ENCODE data around the gene ABHD14A. TPM values are rescaled to one million over a fixed set of nuclear protein-coding genes. Genes with fewer than 3 reads are reported as not detected.

The ABHD14A gene
- total RNA-seq, 1 donor from 2014 or later: 5.4 TPM

- no peak for DNase-seq
Measured at GRCh38 chr3:51941463-51941797, 33.4 kb upstream of the ABHD14A start.

GRCh38 chr3:51941798-51942602 lies 32.9 kb upstream of the ABHD14A start, which contains the start of the genes PARP3 and RRP9:
Gene PARP3, plus strand, starts transcription at chr3:51942363. Its CDS starts 993 bp downstream, at chr3:51943356.
Gene RRP9, minus strand, starts transcription at chr3:51941904. Its CDS starts 37 bp downstream, at chr3:51941867.
- peak; percentile 100 for DNase-seq

- DNase-seq: peak; percentile 53
Measured at GRCh38 chr3:51942603-51943450, 32.0 kb upstream of the ABHD14A start.

- no peak for DNase-seq
Measured at GRCh38 chr3:51943451-51944391, 31.1 kb upstream of the ABHD14A start.

GRCh38 chr3:51944451-51945021 lies 30.3 kb upstream of the ABHD14A start:
- DNase-seq: no peak

GRCh38 chr3:51945031-51945840 lies 29.6 kb upstream of the ABHD14A start:
- no peak for DNase-seq

GRCh38 chr3:51945926-51946705 lies 28.7 kb upstream of the ABHD14A start:
- DNase-seq: no peak

- DNase-seq: no peak
Measured at GRCh38 chr3:51946796-51947195, 28.1 kb upstream of the ABHD14A start.

- DNase-seq: no peak
Measured at GRCh38 chr3:51947215-51947900, 27.5 kb upstream of the ABHD14A start.

- DNase-seq: no peak
Measured at GRCh38 chr3:51948016-51948580, 26.8 kb upstream of the ABHD14A start.

GRCh38 chr3:51949121-51949520 lies 25.7 kb upstream of the ABHD14A start:
- no peak for DNase-seq

- DNase-seq: no peak
Measured at GRCh38 chr3:51950899-51951298, 24.0 kb upstream of the ABHD14A start.

GRCh38 chr3:51953445-51953844 lies 21.4 kb upstream of the ABHD14A start:
- DNase-seq: no peak

GRCh38 chr3:51954105-51954504 lies 20.8 kb upstream of the ABHD14A start:
- DNase-seq: no peak

- no peak for DNase-seq
Measured at GRCh38 chr3:51954713-51955112, 20.2 kb upstream of the ABHD14A start.

GRCh38 chr3:51955175-51955892 lies 19.5 kb upstream of the ABHD14A start, which contains the start of gene GPR62:
Gene GPR62, plus strand, starts transcription at chr3:51955381. Its CDS starts 272 bp downstream, at chr3:51955653.
- no peak for DNase-seq

- DNase-seq: peak; percentile 74
Measured at GRCh38 chr3:51955893-51956770, 18.7 kb upstream of the ABHD14A start.

All from dermis blood vessel endothelial cell (primary cell).